Breast epithelium (tissue), 3 donors: ENCODE results near the gene DST.

Experiments used
- POLR2A ChIP-seq: fragments of 450-650 bp; IDR thresholded peaks from one replicate; pipeline ENCODE4 v1.6.1; 2016; ENCODE audit warnings: antibody characterized with exemption, mild to moderate bottlenecking, moderate library complexity
- TF ChIP-seq, protein P1 (sequence below), 3 donors: fragments of 450-650 bp; IDR thresholded peaks; one replicate each; pipeline ENCODE4 v1.5.1; 2016 to 2017; ENCODE audit warnings: antibody characterized with exemption in 3 of 3, mild to moderate bottlenecking in 3 of 3, moderate library complexity in 3 of 3

DNA sequence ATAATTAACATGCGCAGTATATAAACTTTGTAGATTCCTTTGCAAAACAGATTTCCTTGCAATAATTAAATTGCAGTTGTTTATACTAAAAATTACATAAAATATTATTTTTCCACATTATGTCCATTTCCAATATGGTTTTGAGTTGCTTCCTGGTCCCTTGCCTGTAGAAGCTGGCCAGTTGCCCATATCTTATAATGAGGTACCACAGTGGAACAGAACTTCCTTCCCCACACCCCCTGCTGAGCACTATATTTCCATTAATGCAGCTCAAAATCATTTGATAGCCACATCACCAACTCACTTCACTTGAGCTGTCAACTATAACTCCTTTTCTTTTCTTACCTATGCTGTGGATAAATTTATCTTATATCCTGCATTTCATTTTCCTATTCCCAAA is 194.6 kb downstream of the DST start:
- TF ChIP-seq, protein P1, sequence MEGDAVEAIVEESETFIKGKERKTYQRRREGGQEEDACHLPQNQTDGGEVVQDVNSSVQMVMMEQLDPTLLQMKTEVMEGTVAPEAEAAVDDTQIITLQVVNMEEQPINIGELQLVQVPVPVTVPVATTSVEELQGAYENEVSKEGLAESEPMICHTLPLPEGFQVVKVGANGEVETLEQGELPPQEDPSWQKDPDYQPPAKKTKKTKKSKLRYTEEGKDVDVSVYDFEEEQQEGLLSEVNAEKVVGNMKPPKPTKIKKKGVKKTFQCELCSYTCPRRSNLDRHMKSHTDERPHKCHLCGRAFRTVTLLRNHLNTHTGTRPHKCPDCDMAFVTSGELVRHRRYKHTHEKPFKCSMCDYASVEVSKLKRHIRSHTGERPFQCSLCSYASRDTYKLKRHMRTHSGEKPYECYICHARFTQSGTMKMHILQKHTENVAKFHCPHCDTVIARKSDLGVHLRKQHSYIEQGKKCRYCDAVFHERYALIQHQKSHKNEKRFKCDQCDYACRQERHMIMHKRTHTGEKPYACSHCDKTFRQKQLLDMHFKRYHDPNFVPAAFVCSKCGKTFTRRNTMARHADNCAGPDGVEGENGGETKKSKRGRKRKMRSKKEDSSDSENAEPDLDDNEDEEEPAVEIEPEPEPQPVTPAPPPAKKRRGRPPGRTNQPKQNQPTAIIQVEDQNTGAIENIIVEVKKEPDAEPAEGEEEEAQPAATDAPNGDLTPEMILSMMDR (IDR thresholded peaks at IDR 0.05) = no peak
- no peak for TF ChIP-seq POLR2A
